Mesenchymal stem cell (in vitro differentiated cells and primary cell): ENCODE data around the gene CHMP6.

Experiments
- DNase-seq: peaks from one replicate; pipeline ENCODE4 v3.0.0-alpha.2; 2013
- H2AFZ ChIP-seq: one replicate; pipeline ENCODE4 v1.6.1; 2013; ENCODE audit warnings: low read depth, mild to moderate bottlenecking, control low read depth, inconsistent platforms, low read length, moderate library complexity
- H2AK5ac ChIP-seq: 2 replicates; pipeline ENCODE4 v1.6.1; 2013; ENCODE audit warnings: low read length, moderate library complexity, mild to moderate bottlenecking, inconsistent platforms; ENCODE audit not compliant: severe bottlenecking
- H2BK120ac ChIP-seq: one replicate; pipeline ENCODE4 v1.6.1; 2013; ENCODE audit warnings: low read depth, mild to moderate bottlenecking, inconsistent platforms, low read length, moderate library complexity
- H2BK12ac ChIP-seq, 2 experiments: one replicate each; pipeline ENCODE4 v1.6.1; 2013; ENCODE audit warnings: inconsistent platforms in 2 of 2, low read length in 2 of 2, mild to moderate bottlenecking in 2 of 2, moderate library complexity in 2 of 2, control low read depth in 1 of 2
- H2BK15ac ChIP-seq: one replicate; pipeline ENCODE4 v1.6.1; 2013; ENCODE audit warnings: mild to moderate bottlenecking, low read depth, inconsistent platforms; ENCODE audit not compliant: poor library complexity, severe bottlenecking
- H2BK5ac ChIP-seq: 2 replicates; pipeline ENCODE4 v1.6.1; 2013; ENCODE audit warnings: low read depth, mild to moderate bottlenecking, low read length, control low read depth, inconsistent platforms; ENCODE audit not compliant: poor library complexity, severe bottlenecking
- H3K14ac ChIP-seq, 2 experiments: one replicate each; pipeline ENCODE4 v1.6.1; 2013; ENCODE audit warnings: inconsistent platforms in 2 of 2, low read length in 2 of 2, control low read depth in 1 of 2, mild to moderate bottlenecking in 1 of 2, moderate library complexity in 1 of 2
- H3K18ac ChIP-seq, 2 experiments: one replicate each; pipeline ENCODE4 v1.6.1; 2013; ENCODE audit warnings: inconsistent platforms in 2 of 2, low read length in 2 of 2, control low read depth in 1 of 2, low read depth in 1 of 2, mild to moderate bottlenecking in 1 of 2
- H3K23ac ChIP-seq, 2 experiments: one replicate each; pipeline ENCODE4 v1.6.1; 2013; ENCODE audit warnings: inconsistent platforms in 2 of 2, low read length in 2 of 2, mild to moderate bottlenecking in 2 of 2, moderate library complexity in 2 of 2, control low read depth in 1 of 2
- H3K27ac ChIP-seq: 2 replicates; pipeline ENCODE4 v1.5.1; 2013; ENCODE audit warnings: mild to moderate bottlenecking, moderate library complexity, low read length, control low read depth, inconsistent platforms; ENCODE audit not compliant: poor library complexity, severe bottlenecking
- H3K27me3 ChIP-seq, 2 experiments: 2 replicates each; pipeline versions ENCODE4 v1.6.1 to v1.7.0; 2013; ENCODE audit warnings: low read length in 2 of 2, mild to moderate bottlenecking in 2 of 2, moderate library complexity in 2 of 2, control low read depth in 1 of 2, inconsistent platforms in 1 of 2; ENCODE audit not compliant: control insufficient read depth in 1 of 2, insufficient read depth in 1 of 2
- H3K36me3 ChIP-seq, 2 experiments: 2 replicates each; pipeline versions ENCODE4 v1.6.1 to v1.7.0; 2013; ENCODE audit warnings: low read length in 2 of 2, control low read depth in 1 of 2, inconsistent platforms in 1 of 2, low read depth in 1 of 2, mild to moderate bottlenecking in 1 of 2; ENCODE audit not compliant: insufficient read depth in 2 of 2, control insufficient read depth in 1 of 2
- H3K4ac ChIP-seq, 2 experiments: one replicate each; pipeline ENCODE4 v1.6.1; 2013; ENCODE audit warnings: inconsistent platforms in 2 of 2, low read length in 2 of 2, mild to moderate bottlenecking in 2 of 2, moderate library complexity in 2 of 2, control low read depth in 1 of 2, low read depth in 1 of 2
- H3K4me1 ChIP-seq: 2 replicates; pipeline ENCODE4 v1.6.1; 2013; ENCODE audit warnings: low read depth, low read length, control low read depth; ENCODE audit not compliant: control insufficient read depth, insufficient read depth
- H3K4me2 ChIP-seq: 2 replicates; pipeline ENCODE4 v1.6.1; 2013; ENCODE audit warnings: low read length, mild to moderate bottlenecking, inconsistent platforms; ENCODE audit not compliant: poor library complexity, severe bottlenecking
- H3K4me3 ChIP-seq, 2 experiments: 2 replicates each; pipeline versions ENCODE4 v1.5.1 to v1.7.0; 2013; ENCODE audit warnings: low read length in 2 of 2, mild to moderate bottlenecking in 2 of 2, control low read depth in 1 of 2, low read depth in 1 of 2; ENCODE audit not compliant: insufficient read depth in 1 of 2
- H3K79me1 ChIP-seq: replicated peaks from 2 replicates; pipeline ENCODE4 v1.6.1; 2013; ENCODE audit warnings: mild to moderate bottlenecking, control low read depth, low read length, inconsistent platforms; ENCODE audit not compliant: poor library complexity, severe bottlenecking
- H3K9ac ChIP-seq: 2 replicates; pipeline ENCODE4 v1.7.0; 2013; ENCODE audit warnings: mild to moderate bottlenecking, low read length, moderate library complexity
- H3K9me3 ChIP-seq: 2 replicates; pipeline ENCODE4 v1.7.0; 2013; ENCODE audit warnings: mild to moderate bottlenecking, low read length; ENCODE audit not compliant: control insufficient read depth
- H4K8ac ChIP-seq: one replicate; pipeline ENCODE4 v1.6.1; 2013; ENCODE audit warnings: inconsistent platforms, mild to moderate bottlenecking, low read length, moderate library complexity
- H4K91ac ChIP-seq: one replicate; pipeline ENCODE4 v1.6.1; 2013; ENCODE audit warnings: mild to moderate bottlenecking, low read length, inconsistent platforms
- WGBS: methylation state at CpG from one replicate; pipeline ENCODE4 v1.1.7; 2013; ENCODE audit warnings: mixed read lengths; 5-methylcytosine and 5-hydroxymethylcytosine counted together

The CHMP6 gene

DNA sequence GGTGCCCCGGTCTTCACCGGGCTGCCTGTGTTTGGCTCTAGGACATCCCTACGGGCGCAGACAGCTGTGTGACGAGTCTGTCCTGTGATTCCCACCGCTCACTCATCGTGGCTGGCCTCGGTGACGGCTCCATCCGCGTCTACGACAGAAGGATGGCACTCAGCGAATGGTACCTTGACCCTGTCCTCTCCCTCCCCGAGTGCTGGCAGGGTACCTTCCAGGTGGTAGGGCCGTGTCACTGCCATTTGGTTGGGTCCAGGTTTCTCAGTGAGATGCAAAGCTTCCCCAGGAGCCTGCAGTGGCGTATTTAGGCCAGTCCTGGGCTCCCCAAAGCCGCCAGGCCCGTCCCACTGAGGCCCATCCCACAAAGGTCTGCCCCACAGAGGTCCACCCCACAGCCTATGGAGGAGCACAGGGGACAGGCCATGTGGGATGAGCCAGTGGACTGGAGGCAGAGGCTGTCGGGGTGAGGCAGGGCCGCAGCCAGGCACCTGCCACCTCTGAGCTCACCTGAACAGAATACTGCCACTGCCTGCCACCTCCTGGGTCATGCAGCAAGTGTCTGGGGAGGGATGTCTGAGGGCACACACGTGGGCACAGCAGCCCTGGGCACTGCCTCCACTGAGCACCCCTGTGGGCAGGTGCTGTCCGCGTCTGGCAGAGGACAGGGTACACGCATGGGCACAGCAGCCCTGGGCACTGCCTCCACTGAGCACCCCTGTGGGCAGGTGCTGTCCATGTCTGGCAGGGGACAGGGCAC is 31.4 kb upstream of the CHMP6 start:
- Histone ChIP-seq H3K27ac (no peak overlapping the region), H3K4me2 (no peak overlapping the region), H2BK12ac (no peak overlapping the region), H2BK15ac (no peak overlapping the region), H3K23ac (no peak overlapping the region), H3K4ac (no peak overlapping the region), H2BK120ac (no peak overlapping the region), H2BK5ac (no peak overlapping the region), H3K4me1 (peaks cover 5% of the 10 kb centered on the region), H3K9ac (peak overlapping the region; percentile 58), H3K14ac (no peak overlapping the region), H4K91ac (no peak overlapping the region), H3K18ac (no peak overlapping the region), H3K9me3 (no peaks in the 10 kb centered on the region), H2AFZ (no peak overlapping the region), H3K36me3 (peaks cover 4 to 57% of the 10 kb centered on the region in 2 experiments), H4K8ac (no peak overlapping the region), H3K27me3 (no peaks in the 10 kb centered on the region), H3K79me1 (no peaks in the 10 kb centered on the region), H2AK5ac (no peak overlapping the region), H3K4me3 (peak overlapping the region in 1 of 2 experiments; percentile 44)
- 96% methylated on average over 24 of the region's 24 CpGs for WGBS
- no peak for DNase-seq

DNA sequence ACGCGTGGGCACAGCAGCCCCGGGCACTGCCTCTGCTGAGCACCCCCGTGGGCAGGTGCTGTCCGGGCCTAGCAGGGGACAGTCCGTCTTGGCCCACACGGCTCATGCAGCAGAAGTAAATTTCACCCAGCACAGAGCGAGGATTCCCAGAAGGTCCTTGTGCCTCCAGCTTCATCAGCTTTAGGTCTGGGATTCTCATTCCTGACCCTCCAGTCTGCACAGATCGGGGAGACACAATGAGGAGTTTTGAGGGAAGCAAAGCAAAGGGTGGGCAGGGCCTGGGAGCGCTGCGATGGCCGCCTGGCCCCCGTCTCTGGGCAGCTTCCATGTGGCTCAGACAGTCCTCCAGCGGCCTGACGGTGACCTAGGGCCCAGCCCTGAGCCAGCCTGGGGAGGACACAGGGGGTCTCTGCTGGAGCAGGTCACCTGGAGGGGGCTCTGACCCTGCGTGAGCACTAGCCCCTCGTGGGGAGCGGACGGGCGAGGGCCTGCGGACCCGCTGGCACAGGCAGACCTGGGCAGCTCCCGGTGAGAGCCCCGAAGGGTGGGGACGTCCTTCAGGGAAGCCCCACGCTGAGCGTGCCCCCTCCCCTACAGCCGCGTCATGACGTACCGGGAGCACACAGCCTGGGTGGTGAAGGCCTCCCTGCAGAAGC is 30.7 kb upstream of the CHMP6 start:
- no peak overlapping the region for H2AK5ac ChIP-seq
- no peak overlapping the region for H3K18ac ChIP-seq
- DNase-seq = no peak
- no peaks in the 10 kb centered on the region for H3K27me3 ChIP-seq
- H3K36me3 ChIP-seq = peaks cover 8 to 64% of the 10 kb centered on the region in 2 experiments
- H4K91ac ChIP-seq = no peak overlapping the region
- H2BK120ac ChIP-seq = no peak overlapping the region
- no peak overlapping the region for H3K4ac ChIP-seq
- no peak overlapping the region for H3K9ac ChIP-seq
- H3K27ac ChIP-seq = no peak overlapping the region
- H3K4me1 ChIP-seq = peaks cover 5% of the 10 kb centered on the region
- H2BK15ac ChIP-seq = no peak overlapping the region
- no peak overlapping the region for H3K4me2 ChIP-seq
- no peak overlapping the region for H3K4me3 ChIP-seq
- no peak overlapping the region for H2BK12ac ChIP-seq
- WGBS = 95% methylated on average over 31 of the region's 31 CpGs
- H2AFZ ChIP-seq = no peak overlapping the region
- no peak overlapping the region for H3K14ac ChIP-seq
- H3K23ac ChIP-seq = no peak overlapping the region
- no peak overlapping the region for H2BK5ac ChIP-seq
- H3K9me3 ChIP-seq = no peaks in the 10 kb centered on the region
- no peaks in the 10 kb centered on the region for H3K79me1 ChIP-seq
- H4K8ac ChIP-seq = no peak overlapping the region

DNA sequence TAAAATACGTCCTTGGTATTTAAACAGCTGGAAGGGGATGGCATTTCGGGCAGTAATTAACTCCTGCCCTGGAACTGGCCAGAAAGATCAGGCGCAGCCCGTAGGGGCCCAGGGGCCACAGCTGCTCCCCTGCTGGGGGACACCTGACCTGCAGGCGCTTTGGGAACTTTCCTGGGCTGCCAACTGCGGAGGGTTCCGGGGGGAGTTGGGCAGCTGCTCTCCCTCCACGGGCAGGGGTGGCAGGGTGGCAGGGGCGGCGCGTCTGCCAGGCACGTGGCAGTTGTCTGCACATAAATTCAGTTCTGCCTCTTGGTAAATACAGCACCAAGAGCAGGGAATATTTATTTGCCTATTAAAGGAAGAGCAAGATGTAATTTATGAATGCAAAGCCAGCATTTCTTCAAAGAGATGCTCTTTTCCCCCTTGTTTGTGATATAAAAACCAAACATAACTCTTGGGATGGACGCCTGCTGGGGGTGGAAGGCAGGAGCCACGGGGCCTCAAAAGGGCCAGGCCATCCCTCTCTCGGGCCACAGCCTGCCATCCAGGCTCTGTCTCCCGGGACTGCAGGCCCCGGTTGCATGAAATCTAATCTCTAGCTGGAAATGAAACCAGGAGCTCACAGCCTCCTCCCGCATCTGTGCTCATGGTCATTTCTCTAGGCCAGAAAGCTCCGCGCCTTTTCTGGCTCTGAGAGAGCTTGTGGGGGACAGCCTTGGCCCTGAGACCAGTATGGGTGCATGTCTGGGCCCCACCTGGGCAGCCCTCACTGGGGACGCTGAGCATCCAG is 29.9 kb upstream of the CHMP6 start:
- H2AFZ ChIP-seq = no peak overlapping the region
- no peak overlapping the region for H4K91ac ChIP-seq
- no peaks in the 10 kb centered on the region for H3K79me1 ChIP-seq
- H2BK15ac ChIP-seq = no peak overlapping the region
- 93% methylated on average over 21 of the region's 21 CpGs for WGBS
- no peaks in the 10 kb centered on the region for H3K9me3 ChIP-seq
- H3K27me3 ChIP-seq = no peaks in the 10 kb centered on the region
- H3K14ac ChIP-seq = no peak overlapping the region
- H3K23ac ChIP-seq = no peak overlapping the region
- no peak for DNase-seq
- no peak overlapping the region for H2BK5ac ChIP-seq
- no peak overlapping the region for H3K4me2 ChIP-seq
- H2BK120ac ChIP-seq = no peak overlapping the region
- H3K9ac ChIP-seq = no peak overlapping the region
- no peak overlapping the region for H3K4ac ChIP-seq
- no peak overlapping the region for H2AK5ac ChIP-seq
- H3K36me3 ChIP-seq = peaks cover 8 to 65% of the 10 kb centered on the region in 2 experiments
- no peak overlapping the region for H3K4me3 ChIP-seq
- no peak overlapping the region for H4K8ac ChIP-seq
- H3K4me1 ChIP-seq = peaks cover 5% of the 10 kb centered on the region
- no peak overlapping the region for H2BK12ac ChIP-seq
- H3K18ac ChIP-seq = no peak overlapping the region
- H3K27ac ChIP-seq = no peak overlapping the region
